Measurements from ENCODE around the gene ECHS1.
"Not testable (repeated sequence)": the region's sequence is repeated elsewhere in the genome, so short reads cannot be mapped to it uniquely, and the experiment has no call there.

Gene ECHS1

GRCh38 chr10:133337370-133337725 is 35.8 kb downstream of the ECHS1 start:
- no peak for DNase-seq

- no peak for DNase-seq
These were observed 36.4 kb downstream of the ECHS1 start, which contains the start of gene CALY for GRCh38 chr10:133336577-133337369. Gene CALY, minus strand, starts transcription at chr10:133336896. Its CDS starts 7,907 bp downstream, at chr10:133328989.

- DNase-seq: no peak
These were observed 37.0 kb downstream of the ECHS1 start for GRCh38 chr10:133336118-133336576.

GRCh38 chr10:133335246-133336117 is 37.7 kb downstream of the ECHS1 start:
- no peak for DNase-seq

- DNase-seq: no peak
These were observed 38.5 kb downstream of the ECHS1 start for GRCh38 chr10:133334503-133335245.

GRCh38 chr10:133332936-133333699 is 40.0 kb downstream of the ECHS1 start:
- no peak for DNase-seq

- no peak for DNase-seq
These were observed 43.5 kb downstream of the ECHS1 start for GRCh38 chr10:133329491-133330202.

GRCh38 chr10:133328358-133329343 is 44.5 kb downstream of the ECHS1 start:
- DNase-seq: no peak

- no peak for DNase-seq
These were observed 45.4 kb downstream of the ECHS1 start for GRCh38 chr10:133327651-133328357.

GRCh38 chr10:133326745-133327650 is 46.2 kb downstream of the ECHS1 start:
- no peak for DNase-seq

- no peak for DNase-seq
These were observed 47.0 kb downstream of the ECHS1 start for GRCh38 chr10:133326223-133326551.

GRCh38 chr10:133325440-133326222 is 47.5 kb downstream of the ECHS1 start:
- DNase-seq: no peak

- no peak for DNase-seq
These were observed 48.3 kb downstream of the ECHS1 start for GRCh38 chr10:133324857-133325260.

- no peak for DNase-seq
These were observed 48.9 kb downstream of the ECHS1 start for GRCh38 chr10:133324198-133324792.

GRCh38 chr10:133322064-133322709 is 51.0 kb downstream of the ECHS1 start:
- not testable (repeated sequence) for DNase-seq

GRCh38 chr10:133320852-133321422 is 52.2 kb downstream of the ECHS1 start:
- not testable (repeated sequence) for DNase-seq

Data from NCI-H446 treated with DMSO at 0.1 percent for 48 hours (cell line).